ENCODE data around the gene PSMB9. TPM values are rescaled to one million over a fixed set of nuclear protein-coding genes. Genes with fewer than 3 reads are reported as not detected.

The PSMB9 gene
- polyA plus RNA-seq, 3 donors = 5.0 to 8.0 (median 6.2) TPM

- peak; percentile 83 to 84 (median 83) for DNase-seq (ENCODE audit: low read depth in 3 of 3, low spot score in 2 of 3)
These were observed 15.7 kb upstream of the PSMB9 start, which contains the start of gene TAP2 for GRCh38 chr6:32838114-32838958. TSS of gene TAP2 (minus strand) at chr6:32838739. CDS start at chr6:32838233, 506 bp downstream.

GRCh38 chr6:32839356-32839755 lies 14.6 kb upstream of the PSMB9 start:
- no peak for DNase-seq (ENCODE audit: low read depth in 3 of 3, low spot score in 2 of 3)

- no peak for DNase-seq (ENCODE audit: low read depth in 3 of 3, low spot score in 2 of 3)
These were observed 13.3 kb upstream of the PSMB9 start for GRCh38 chr6:32840604-32841246.

- no peak for DNase-seq (ENCODE audit: low read depth in 3 of 3, low spot score in 2 of 3)
These were observed 11.9 kb upstream of the PSMB9 start for GRCh38 chr6:32842021-32842650.

- no peak for DNase-seq (ENCODE audit: low read depth in 3 of 3, low spot score in 2 of 3)
These were observed 11.3 kb upstream of the PSMB9 start for GRCh38 chr6:32842690-32843089.

GRCh38 chr6:32843331-32843978 lies 10.5 kb upstream of the PSMB9 start:
- no peak for DNase-seq (ENCODE audit: low read depth in 3 of 3, low spot score in 2 of 3)

- DNase-seq (ENCODE audit: low read depth in 3 of 3, low spot score in 2 of 3) = peak; percentile 88 to 91 (median 89)
These were observed 9.8 kb upstream of the PSMB9 start, which contains the start of gene PSMB8 for GRCh38 chr6:32843979-32844838. TSS of gene PSMB8 (minus strand) at chr6:32844047. CDS start at chr6:32843996, 51 bp downstream.

DNA sequence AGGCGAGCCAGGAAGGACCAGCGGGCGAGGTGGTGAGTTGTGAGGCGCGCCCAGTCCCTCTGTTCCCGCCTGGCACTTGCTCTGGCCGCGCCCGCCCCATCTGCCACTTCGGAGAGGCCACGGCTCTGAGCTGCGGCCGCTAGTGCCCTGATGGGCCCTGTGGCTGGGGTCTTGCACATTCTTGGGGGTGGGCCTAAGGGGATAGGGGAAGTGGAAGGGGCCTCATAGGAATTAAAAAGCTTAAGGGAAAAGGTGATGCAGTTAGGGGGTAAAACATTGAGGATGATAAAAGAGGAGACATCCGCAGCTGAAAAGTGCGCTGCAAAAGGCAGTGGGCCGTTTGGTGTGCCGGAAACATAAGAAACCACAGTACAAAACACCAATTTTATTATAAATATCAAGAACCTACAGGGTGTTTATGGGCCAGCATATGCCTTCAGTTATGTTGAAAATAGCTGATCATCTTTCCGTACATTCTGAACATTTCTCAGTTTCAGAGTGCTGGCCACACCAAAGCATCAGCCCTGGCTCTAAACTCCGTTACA lies 9.1 kb upstream of the PSMB9 start:
- DNase-seq (ENCODE audit: low read depth in 3 of 3, low spot score in 2 of 3) = no peak

DNA sequence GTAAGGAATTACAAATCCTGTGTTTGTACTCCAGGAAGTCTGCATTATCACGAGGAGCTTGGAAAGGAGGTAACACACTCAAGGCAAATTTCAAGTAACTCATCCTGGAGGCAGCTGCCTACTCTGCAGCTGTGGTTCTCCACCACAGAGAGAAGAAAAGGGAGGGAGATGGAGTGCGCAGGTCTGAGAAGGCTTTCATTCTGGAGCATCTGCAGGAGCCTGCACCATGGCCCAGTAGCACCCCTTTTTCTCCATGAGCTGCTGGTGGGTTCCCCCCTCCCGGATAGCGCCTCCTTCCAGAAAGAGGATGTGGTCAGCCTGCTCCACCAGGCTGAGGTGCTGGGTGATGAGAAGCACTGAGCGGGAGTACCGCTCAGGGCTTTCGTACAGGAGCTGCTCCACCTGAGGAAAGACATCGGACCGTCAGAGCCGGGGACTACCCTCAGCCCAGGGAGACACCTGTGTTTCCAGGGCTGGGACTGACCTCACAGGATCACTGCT lies 8.6 kb upstream of the PSMB9 start:
- DNase-seq (ENCODE audit: low read depth in 3 of 3, low spot score in 2 of 3) = no peak

GRCh38 chr6:32847004-32847403 lies 7.0 kb upstream of the PSMB9 start:
- DNase-seq (ENCODE audit: low read depth in 3 of 3, low spot score in 2 of 3) = no peak

DNA sequence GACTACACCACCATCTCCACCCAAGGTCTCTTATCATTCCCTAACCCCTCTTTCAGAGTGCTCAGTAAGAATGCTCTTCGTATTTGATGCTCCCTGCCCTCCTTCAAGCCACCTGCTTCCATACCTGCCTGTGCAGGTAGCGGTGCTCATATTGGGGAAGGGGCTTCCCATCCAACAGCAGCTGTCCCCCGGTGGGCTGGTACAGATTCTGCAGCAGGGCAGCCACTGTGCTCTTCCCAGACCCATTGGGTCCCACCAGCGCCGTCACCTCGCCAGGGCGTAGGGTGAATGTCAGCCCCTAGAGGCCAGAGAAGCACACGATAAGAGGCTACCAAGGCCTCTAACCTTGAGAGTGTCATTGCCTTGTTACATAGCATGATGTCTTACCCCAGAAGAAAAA lies 6.2 kb upstream of the PSMB9 start:
- DNase-seq (ENCODE audit: low read depth in 3 of 3, low spot score in 2 of 3) = no peak

DNA sequence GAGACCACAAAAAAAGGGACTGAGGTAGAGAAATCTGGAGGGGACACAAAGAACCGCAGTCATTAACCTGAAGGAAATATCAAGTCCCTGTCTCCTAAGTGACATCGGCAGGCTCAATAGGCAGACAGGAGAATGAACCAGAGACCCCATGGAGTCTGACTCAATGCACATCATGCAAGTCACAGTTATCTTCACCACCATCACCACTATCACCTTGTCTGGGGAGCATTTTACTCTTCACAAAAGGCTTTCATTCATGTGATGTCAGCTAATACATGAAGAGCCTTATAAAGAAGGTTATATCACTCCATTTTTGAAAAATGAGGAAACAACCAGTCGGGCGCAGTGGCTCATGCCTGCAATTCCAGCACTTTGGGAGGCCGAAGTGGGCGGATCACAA lies 4.9 kb upstream of the PSMB9 start:
- no peak for DNase-seq (ENCODE audit: low read depth in 3 of 3, low spot score in 2 of 3)

DNA sequence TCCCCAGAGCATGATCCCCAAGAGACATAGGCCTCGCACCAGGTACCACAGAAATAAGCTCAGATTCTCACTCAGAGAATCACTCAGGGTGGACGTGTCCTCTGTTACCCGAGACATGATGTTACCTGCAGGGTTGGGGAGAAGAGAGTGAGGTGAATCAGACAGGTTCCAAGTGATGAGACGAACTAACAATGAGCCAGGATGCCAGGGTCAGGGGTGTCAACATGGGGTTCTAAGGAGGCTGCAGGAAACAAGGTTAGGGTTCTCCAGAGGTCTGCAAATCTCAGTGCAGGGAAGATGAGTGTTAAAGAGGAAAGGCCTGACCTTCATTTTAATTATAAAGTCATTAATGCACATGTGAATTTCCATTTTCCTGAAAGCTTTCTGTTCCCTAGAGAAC lies 3.0 kb upstream of the PSMB9 start:
- no peak for DNase-seq (ENCODE audit: low read depth in 3 of 3, low spot score in 2 of 3)

GRCh38 chr6:32852018-32852843 lies 1.8 kb upstream of the PSMB9 start:
- DNase-seq (ENCODE audit: low read depth in 3 of 3, low spot score in 2 of 3) = no peak

DNA sequence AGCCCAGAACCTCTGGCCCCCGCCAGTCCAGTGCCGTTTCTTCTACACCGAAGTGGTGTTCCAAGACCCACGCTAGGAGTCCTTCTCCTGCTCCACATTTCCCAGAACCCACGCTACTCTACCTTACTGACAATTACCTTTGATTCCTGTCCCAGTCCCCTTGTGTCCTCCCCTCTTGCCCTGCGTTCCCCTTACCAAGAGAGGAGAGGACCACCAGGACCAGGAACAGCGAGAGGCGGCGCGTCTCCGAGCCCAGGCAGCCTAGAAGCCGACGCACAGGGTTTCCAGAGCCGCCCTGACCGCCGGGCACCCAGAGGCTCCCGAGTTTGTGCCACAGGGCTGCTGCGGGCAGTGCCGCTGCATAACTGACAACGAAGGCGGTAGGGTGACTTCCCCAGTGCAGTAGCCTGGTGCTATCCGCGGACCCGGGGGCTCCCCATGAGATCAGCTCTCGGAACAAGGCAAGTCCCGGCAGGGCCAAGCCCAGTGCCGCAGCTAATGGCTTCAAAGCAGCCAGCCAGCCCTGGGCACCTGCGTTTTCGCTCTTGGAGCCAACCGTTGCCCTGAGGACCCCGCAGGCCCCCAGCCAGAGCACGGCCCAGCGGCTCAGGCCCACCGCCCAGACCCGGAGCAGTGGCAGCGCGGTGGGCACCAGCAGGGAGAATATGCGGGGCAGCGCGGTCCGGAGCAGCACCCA lies 1.0 kb upstream of the PSMB9 start:
- DNase-seq (ENCODE audit: low read depth in 3 of 3, low spot score in 2 of 3) = no peak

- no peak for DNase-seq (ENCODE audit: low read depth in 3 of 3, low spot score in 2 of 3)
These were observed 585 bp downstream of the PSMB9 start for GRCh38 chr6:32854376-32855178.

DNA sequence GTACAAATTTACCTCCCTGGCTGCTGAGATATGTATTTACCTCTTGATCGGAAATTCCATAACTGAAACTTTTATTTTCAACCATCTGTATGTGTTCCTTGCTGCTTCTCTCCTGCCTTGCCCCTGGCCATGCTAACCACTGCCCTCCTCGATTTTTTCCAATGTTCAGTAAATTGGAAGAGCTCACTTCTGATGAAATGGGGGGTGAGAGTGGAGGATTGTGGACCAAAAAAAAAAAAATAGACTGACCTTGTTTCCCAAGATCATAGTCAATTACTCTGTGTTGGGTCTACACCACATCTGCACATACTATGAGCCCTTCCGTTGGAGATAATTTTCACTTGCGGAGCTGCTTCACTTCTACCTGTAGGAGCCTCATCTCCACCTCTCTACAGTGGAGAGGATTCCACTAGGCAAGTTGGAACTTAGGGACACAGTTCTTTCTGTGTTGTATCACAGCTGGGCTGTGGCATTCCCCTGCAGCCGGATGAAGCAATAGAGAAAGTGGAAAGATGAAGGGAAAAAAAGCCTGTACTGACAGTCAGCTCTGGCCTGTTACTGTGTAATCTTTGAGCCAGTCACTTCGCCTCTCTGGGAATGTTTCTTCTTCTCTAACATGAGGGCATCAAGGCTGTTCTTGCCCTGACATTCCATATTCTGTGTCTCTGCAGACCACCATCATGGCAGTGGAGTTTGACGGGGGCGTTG lies 1.6 kb downstream of the PSMB9 start:
- DNase-seq (ENCODE audit: low read depth in 3 of 3, low spot score in 2 of 3) = no peak

Measured in right renal cortex interstitium (tissue), 3 donors.